Measurements from ENCODE around the gene ZNF638.
"Not testable (repeated sequence)": the region's sequence is repeated elsewhere in the genome, so short reads cannot be mapped to it uniquely, and the experiment has no call there.

Gene ZNF638

GRCh38 chr2:71385012-71385411 is 53.4 kb downstream of the ZNF638 start:
- no peak overlapping the region for H3K4me3 ChIP-seq (ENCODE audit: low read depth in 1 of 2, low read length in 2 of 2)
- no peak overlapping the region for H3K9ac ChIP-seq (ENCODE audit: low read depth in 1 of 2, low read length in 2 of 2)
- peaks cover 16 to 62% of the 10 kb centered on the region in 2 donors for H3K36me3 ChIP-seq (ENCODE audit: control insufficient read depth in 1 of 2, insufficient read depth in 2 of 2, low read length in 2 of 2)
- peaks cover 0 to 6% of the 10 kb centered on the region in 2 donors for H3K9me3 ChIP-seq (ENCODE audit: control insufficient read depth in 1 of 2, low read length in 2 of 2)
- no peak overlapping the region for H3K27ac ChIP-seq (ENCODE audit: low read depth, low read length)
- no peaks in the 10 kb centered on the region for H3K27me3 ChIP-seq (ENCODE audit: control insufficient read depth in 1 of 2, insufficient read depth in 2 of 2, low read length in 2 of 2)
- peaks cover 0 to 6% of the 10 kb centered on the region in 2 donors for H3K4me1 ChIP-seq (ENCODE audit: control insufficient read depth in 1 of 2, insufficient read depth in 2 of 2, low read length in 2 of 2)

- Histone ChIP-seq H3K27ac (ENCODE audit: low read depth, low read length) (no peak overlapping the region), H3K27me3 (ENCODE audit: control insufficient read depth in 1 of 2, insufficient read depth in 2 of 2, low read length in 2 of 2) (no peaks in the 10 kb centered on the region), H3K4me3 (ENCODE audit: low read depth in 1 of 2, low read length in 2 of 2) (no peak overlapping the region), H3K9ac (ENCODE audit: low read depth in 1 of 2, low read length in 2 of 2) (no peak overlapping the region), H3K36me3 (ENCODE audit: control insufficient read depth in 1 of 2, insufficient read depth in 2 of 2, low read length in 2 of 2) (peaks cover 17 to 51% of the 10 kb centered on the region in 2 donors), H3K9me3 (ENCODE audit: control insufficient read depth in 1 of 2, low read length in 2 of 2) (peaks cover 0 to 6% of the 10 kb centered on the region in 2 donors), H3K4me1 (ENCODE audit: control insufficient read depth in 1 of 2, insufficient read depth in 2 of 2, low read length in 2 of 2) (peaks cover 0 to 6% of the 10 kb centered on the region in 2 donors)
These were observed 56.6 kb downstream of the ZNF638 start for GRCh38 chr2:71388214-71388613.

- Histone ChIP-seq H3K9ac (ENCODE audit: low read depth in 1 of 2, low read length in 2 of 2) (no peak overlapping the region), H3K4me1 (ENCODE audit: control insufficient read depth in 1 of 2, insufficient read depth in 2 of 2, low read length in 2 of 2) (no peaks in the 10 kb centered on the region), H3K27me3 (ENCODE audit: control insufficient read depth in 1 of 2, insufficient read depth in 2 of 2, low read length in 2 of 2) (no peaks in the 10 kb centered on the region), H3K27ac (ENCODE audit: low read depth, low read length) (no peak overlapping the region), H3K9me3 (ENCODE audit: control insufficient read depth in 1 of 2, low read length in 2 of 2) (peaks cover 0 to 6% of the 10 kb centered on the region in 2 donors), H3K36me3 (ENCODE audit: control insufficient read depth in 1 of 2, insufficient read depth in 2 of 2, low read length in 2 of 2) (peaks cover 27 to 57% of the 10 kb centered on the region in 2 donors), H3K4me3 (ENCODE audit: low read depth in 1 of 2, low read length in 2 of 2) (no peak overlapping the region)
These were observed 57.9 kb downstream of the ZNF638 start for GRCh38 chr2:71389384-71390072.

- no peak overlapping the region for H3K27ac ChIP-seq (ENCODE audit: low read depth, low read length)
- peaks cover 0 to 4% of the 10 kb centered on the region in 2 donors for H3K9me3 ChIP-seq (ENCODE audit: control insufficient read depth in 1 of 2, low read length in 2 of 2)
- peaks cover 19 to 57% of the 10 kb centered on the region in 2 donors for H3K36me3 ChIP-seq (ENCODE audit: control insufficient read depth in 1 of 2, insufficient read depth in 2 of 2, low read length in 2 of 2)
- no peak overlapping the region for H3K4me3 ChIP-seq (ENCODE audit: low read depth in 1 of 2, low read length in 2 of 2)
- H3K27me3 ChIP-seq (ENCODE audit: control insufficient read depth in 1 of 2, insufficient read depth in 2 of 2, low read length in 2 of 2), result no peaks in the 10 kb centered on the region
- H3K4me1 ChIP-seq (ENCODE audit: control insufficient read depth in 1 of 2, insufficient read depth in 2 of 2, low read length in 2 of 2), result no peaks in the 10 kb centered on the region
- no peak overlapping the region for H3K9ac ChIP-seq (ENCODE audit: low read depth in 1 of 2, low read length in 2 of 2)
These were observed 61.6 kb downstream of the ZNF638 start for GRCh38 chr2:71393216-71393615.

GRCh38 chr2:71395471-71395870 is 63.9 kb downstream of the ZNF638 start:
- no peaks in the 10 kb centered on the region for H3K9me3 ChIP-seq (ENCODE audit: control insufficient read depth in 1 of 2, low read length in 2 of 2)
- no peaks in the 10 kb centered on the region for H3K27me3 ChIP-seq (ENCODE audit: control insufficient read depth in 1 of 2, insufficient read depth in 2 of 2, low read length in 2 of 2)
- peaks cover 14 to 58% of the 10 kb centered on the region in 2 donors for H3K36me3 ChIP-seq (ENCODE audit: control insufficient read depth in 1 of 2, insufficient read depth in 2 of 2, low read length in 2 of 2)
- H3K9ac ChIP-seq (ENCODE audit: low read depth in 1 of 2, low read length in 2 of 2), result no peak overlapping the region
- H3K27ac ChIP-seq (ENCODE audit: low read depth, low read length), result no peak overlapping the region
- no peaks in the 10 kb centered on the region for H3K4me1 ChIP-seq (ENCODE audit: control insufficient read depth in 1 of 2, insufficient read depth in 2 of 2, low read length in 2 of 2)
- H3K4me3 ChIP-seq (ENCODE audit: low read depth in 1 of 2, low read length in 2 of 2), result no peak overlapping the region

DNA sequence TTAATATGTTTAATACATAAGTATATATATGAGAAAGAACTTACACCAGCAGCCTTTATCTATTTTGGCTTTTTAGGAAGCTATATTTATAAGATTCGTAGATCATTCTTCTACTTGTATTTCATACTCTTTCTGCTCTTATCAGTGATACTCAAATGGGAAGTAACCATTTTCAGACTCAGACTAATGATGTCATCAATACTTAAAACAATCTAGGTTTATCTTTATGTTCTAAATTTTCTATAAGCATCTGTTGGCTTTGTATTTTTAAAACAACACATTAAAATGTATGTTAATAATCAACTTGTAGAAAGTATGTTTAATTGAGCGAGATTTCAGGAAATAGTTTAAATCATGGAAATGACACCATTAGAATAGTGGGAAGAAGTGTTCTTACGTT is 70.8 kb downstream of the ZNF638 start:
- Histone ChIP-seq H3K27me3 (ENCODE audit: control insufficient read depth in 1 of 2, insufficient read depth in 2 of 2, low read length in 2 of 2) (no peaks in the 10 kb centered on the region), H3K36me3 (ENCODE audit: control insufficient read depth in 1 of 2, insufficient read depth in 2 of 2, low read length in 2 of 2) (peaks cover 18 to 64% of the 10 kb centered on the region in 2 donors), H3K9me3 (ENCODE audit: control insufficient read depth in 1 of 2, low read length in 2 of 2) (no peaks in the 10 kb centered on the region), H3K4me3 (ENCODE audit: low read depth in 1 of 2, low read length in 2 of 2) (no peak overlapping the region), H3K4me1 (ENCODE audit: control insufficient read depth in 1 of 2, insufficient read depth in 2 of 2, low read length in 2 of 2) (no peaks in the 10 kb centered on the region), H3K27ac (ENCODE audit: low read depth, low read length) (no peak overlapping the region), H3K9ac (ENCODE audit: low read depth in 1 of 2, low read length in 2 of 2) (no peak overlapping the region)

DNA sequence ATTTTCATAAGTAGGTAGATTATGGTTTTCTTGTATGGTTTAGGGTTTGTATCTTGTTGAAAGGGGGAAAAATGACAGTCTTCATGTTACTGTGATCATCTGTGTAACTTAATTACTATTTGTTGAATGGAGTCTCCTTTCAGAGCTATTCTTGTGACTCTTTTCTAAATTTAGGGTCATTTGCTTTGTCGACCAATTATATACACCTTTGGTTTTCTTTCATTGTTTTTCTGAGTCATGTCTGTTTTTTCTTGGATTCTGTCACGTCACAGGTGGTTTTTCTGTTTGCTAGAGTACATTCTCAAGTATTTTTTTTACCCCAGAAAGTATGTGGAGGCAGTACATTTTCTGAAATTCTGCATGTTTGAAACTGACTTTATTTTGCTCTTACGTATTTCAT is 78.0 kb downstream of the ZNF638 start:
- no peaks in the 10 kb centered on the region for H3K27me3 ChIP-seq (ENCODE audit: control insufficient read depth in 1 of 2, insufficient read depth in 2 of 2, low read length in 2 of 2)
- H3K9me3 ChIP-seq (ENCODE audit: control insufficient read depth in 1 of 2, low read length in 2 of 2), result no peaks in the 10 kb centered on the region
- H3K36me3 ChIP-seq (ENCODE audit: control insufficient read depth in 1 of 2, insufficient read depth in 2 of 2, low read length in 2 of 2), result peaks cover 35 to 38% of the 10 kb centered on the region in 2 donors
- H3K4me3 ChIP-seq (ENCODE audit: low read depth in 1 of 2, low read length in 2 of 2), result no peak overlapping the region
- no peaks in the 10 kb centered on the region for H3K4me1 ChIP-seq (ENCODE audit: control insufficient read depth in 1 of 2, insufficient read depth in 2 of 2, low read length in 2 of 2)
- H3K27ac ChIP-seq (ENCODE audit: low read depth, low read length), result no peak overlapping the region
- no peak overlapping the region for H3K9ac ChIP-seq (ENCODE audit: low read depth in 1 of 2, low read length in 2 of 2)

DNA sequence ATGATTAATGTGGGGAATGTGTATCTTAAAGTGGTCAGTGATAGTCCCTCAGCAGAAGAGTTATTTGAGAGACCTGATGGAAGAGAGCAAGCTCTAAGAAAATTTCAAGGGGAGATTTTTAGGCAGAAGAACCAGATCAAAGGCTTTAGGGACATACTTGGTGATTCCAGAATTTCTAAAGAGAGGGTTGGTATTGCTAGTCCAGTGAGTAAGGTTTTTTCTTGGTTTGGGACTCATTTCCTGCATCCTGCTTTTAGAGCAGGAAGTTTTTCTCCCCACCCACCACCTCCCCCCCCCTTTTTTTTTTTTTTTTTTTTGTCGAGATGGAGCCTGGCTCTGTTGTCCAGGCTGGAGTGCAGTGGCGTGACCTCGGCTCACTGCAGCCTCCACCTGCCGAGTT is 79.1 kb downstream of the ZNF638 start:
- no peak overlapping the region for H3K4me3 ChIP-seq (ENCODE audit: low read depth in 1 of 2, low read length in 2 of 2)
- no peak overlapping the region for H3K9ac ChIP-seq (ENCODE audit: low read depth in 1 of 2, low read length in 2 of 2)
- H3K36me3 ChIP-seq (ENCODE audit: control insufficient read depth in 1 of 2, insufficient read depth in 2 of 2, low read length in 2 of 2), result peaks cover 28 to 30% of the 10 kb centered on the region in 2 donors
- no peak overlapping the region for H3K27ac ChIP-seq (ENCODE audit: low read depth, low read length)
- H3K9me3 ChIP-seq (ENCODE audit: control insufficient read depth in 1 of 2, low read length in 2 of 2), result no peaks in the 10 kb centered on the region
- no peaks in the 10 kb centered on the region for H3K4me1 ChIP-seq (ENCODE audit: control insufficient read depth in 1 of 2, insufficient read depth in 2 of 2, low read length in 2 of 2)
- no peaks in the 10 kb centered on the region for H3K27me3 ChIP-seq (ENCODE audit: control insufficient read depth in 1 of 2, insufficient read depth in 2 of 2, low read length in 2 of 2)

DNA sequence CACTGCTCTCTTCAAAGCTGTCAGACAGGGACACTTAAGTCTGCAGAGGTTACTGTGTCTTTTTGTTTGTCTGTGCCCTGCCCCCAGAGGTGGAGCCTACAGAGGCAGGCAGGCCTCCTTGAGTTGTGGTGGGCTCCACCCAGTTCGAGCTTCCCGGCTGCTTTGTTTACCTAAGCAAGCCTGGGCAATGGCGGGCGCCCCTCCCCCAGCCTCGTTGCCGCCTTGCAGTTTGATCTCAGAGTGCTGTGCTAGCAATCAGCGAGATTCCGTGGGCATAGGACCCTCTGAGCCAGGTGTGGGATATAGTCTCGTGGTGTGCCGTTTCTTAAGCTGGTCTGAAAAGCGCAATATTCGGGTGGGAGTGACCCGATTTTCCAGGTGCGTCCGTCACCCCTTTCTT is 85.3 kb downstream of the ZNF638 start:
- H3K9me3 ChIP-seq (ENCODE audit: control insufficient read depth in 1 of 2, low read length in 2 of 2); H3K4me1 ChIP-seq (ENCODE audit: control insufficient read depth in 1 of 2, insufficient read depth in 2 of 2, low read length in 2 of 2); H3K9ac ChIP-seq (ENCODE audit: low read depth in 1 of 2, low read length in 2 of 2); H3K27ac ChIP-seq (ENCODE audit: low read depth, low read length); H3K36me3 ChIP-seq (ENCODE audit: control insufficient read depth in 1 of 2, insufficient read depth in 2 of 2, low read length in 2 of 2); H3K27me3 ChIP-seq (ENCODE audit: control insufficient read depth in 1 of 2, insufficient read depth in 2 of 2, low read length in 2 of 2): not testable (repeated sequence)
- H3K4me3 ChIP-seq (ENCODE audit: low read depth in 1 of 2, low read length in 2 of 2), result peak overlapping the region in 1 of 2 donors; percentile 53

DNA sequence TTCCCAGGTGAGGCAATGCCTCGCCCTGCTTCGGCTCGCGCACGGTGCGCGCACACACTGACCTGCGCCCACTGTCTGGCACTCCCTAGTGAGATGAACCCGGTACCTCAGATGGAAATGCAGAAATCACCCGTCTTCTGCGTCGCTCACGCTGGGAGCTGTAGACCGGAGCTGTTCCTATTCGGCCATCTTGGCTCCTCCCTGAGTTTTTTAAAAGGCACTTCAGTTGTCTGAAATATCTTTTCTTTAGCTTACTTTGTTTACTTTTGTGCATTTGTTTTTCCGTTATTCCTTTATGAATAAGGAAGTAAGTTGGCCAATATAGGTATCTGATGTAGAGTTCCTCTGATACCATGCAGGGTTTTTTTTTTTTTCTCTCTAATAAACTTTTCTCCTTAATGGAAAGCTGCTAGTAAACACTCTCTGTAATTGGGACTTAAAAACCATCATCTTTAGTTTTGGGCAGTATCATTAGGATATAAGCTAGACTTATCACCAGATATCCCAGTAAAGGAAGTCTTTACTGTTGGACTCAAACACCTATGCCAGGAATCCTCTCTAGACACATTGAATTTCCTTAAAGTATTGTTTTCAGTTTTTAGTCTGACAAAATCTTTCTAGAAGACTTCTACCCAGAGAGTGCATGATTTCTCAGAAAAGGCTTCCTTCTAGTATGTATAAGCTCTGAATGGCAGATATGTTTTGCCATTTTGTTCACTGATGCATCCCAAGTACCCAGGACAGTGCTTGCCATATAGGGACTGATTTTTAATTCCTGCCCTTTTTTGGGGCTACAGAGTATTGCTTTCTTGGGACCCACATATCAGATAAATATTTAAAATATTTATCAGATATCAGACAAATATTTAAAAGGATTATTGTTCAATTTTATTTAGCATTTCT is 86.0 kb downstream of the ZNF638 start:
- Histone ChIP-seq H3K4me3 (ENCODE audit: low read depth in 1 of 2, low read length in 2 of 2) (peak overlapping the region; percentile 53 to 56), H3K27ac (ENCODE audit: low read depth, low read length) (no peak overlapping the region), H3K9me3 (ENCODE audit: control insufficient read depth in 1 of 2, low read length in 2 of 2) (no peaks in the 10 kb centered on the region), H3K4me1 (ENCODE audit: control insufficient read depth in 1 of 2, insufficient read depth in 2 of 2, low read length in 2 of 2) (peaks cover 0 to 5% of the 10 kb centered on the region in 2 donors), H3K9ac (ENCODE audit: low read depth in 1 of 2, low read length in 2 of 2) (peak overlapping the region in 1 of 2 donors; percentile 3), H3K36me3 (ENCODE audit: control insufficient read depth in 1 of 2, insufficient read depth in 2 of 2, low read length in 2 of 2) (peaks cover 0 to 9% of the 10 kb centered on the region in 2 donors), H3K27me3 (ENCODE audit: control insufficient read depth in 1 of 2, insufficient read depth in 2 of 2, low read length in 2 of 2) (no peaks in the 10 kb centered on the region)
